ENCODE measurements around the gene RETREG3. TPM values are rescaled to one million over a fixed set of nuclear protein-coding genes. Genes with fewer than 3 reads are reported as not detected.

Gene RETREG3
- polyA plus RNA-seq, 1 of the 3 experiments (the other 2 are of a cell fraction), result 13.3 TPM

DNA sequence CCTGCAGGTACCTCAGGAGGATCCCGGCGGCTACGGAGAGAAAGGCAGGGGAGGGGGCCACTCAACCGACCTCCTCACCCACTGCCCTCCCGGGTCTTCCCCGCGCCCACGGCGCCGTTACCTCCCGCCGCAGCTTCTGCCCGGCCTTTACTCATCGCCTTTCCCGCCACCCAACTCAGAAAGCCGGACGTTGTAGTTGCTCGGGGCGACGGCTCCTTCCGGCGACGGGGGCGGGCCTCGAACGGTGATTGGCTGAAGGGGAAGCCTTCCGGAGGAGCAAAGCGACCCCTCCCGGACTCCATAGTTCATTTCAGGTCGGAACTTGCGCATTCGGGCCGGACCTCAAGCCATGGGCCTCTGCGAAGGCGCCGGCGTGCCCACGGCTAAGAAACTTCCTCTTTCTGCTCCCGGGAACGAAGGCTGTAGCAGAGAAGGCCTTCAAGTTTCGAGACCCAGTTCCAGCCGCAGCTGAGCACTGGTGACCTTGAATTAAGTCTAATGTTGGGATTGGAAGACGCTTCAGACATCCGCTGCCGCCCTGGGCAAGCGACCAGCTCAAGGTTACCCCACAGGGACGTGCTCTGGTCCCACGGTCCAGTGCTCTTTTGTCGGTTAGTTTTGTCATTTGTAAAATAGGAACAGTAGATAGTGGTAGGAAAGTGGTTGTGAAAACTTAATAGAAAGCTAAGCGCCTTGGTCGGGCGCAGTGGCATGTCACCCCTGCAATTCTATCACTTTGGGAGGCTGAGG lies 31.5 kb downstream of the RETREG3 start, which contains the start of gene PSMC3IP:
PSMC3IP (minus strand) TSS at position 198 of the 750 bp plus-strand sequence; CDS start at position 155, 43 bp downstream.
- Histone ChIP-seq H3K9ac (peak within 1 kb of the TSS; percentile 87), H3K4me2 (peak within 1 kb of the TSS; percentile 95), H2AFZ (ENCODE audit: low read depth) (peak within 1 kb of the TSS; percentile 61), H3K27me3 (ENCODE audit: insufficient read depth) (no peaks in the 10 kb centered on the region), H3K9me3 (no peaks in the 10 kb centered on the region), H3K4me3 (ENCODE audit: low read depth in 2 of 2, low read length in 1 of 2) (peak within 1 kb of the TSS; percentile 77 to 91), H3K79me2 (ENCODE audit: insufficient read depth) (peaks cover 55% of the 10 kb centered on the region), H3F3A (replicated peaks; ENCODE audit: insufficient read depth) (peaks cover 36% of the 10 kb centered on the region), H4K20me1 (ENCODE audit: insufficient read depth) (no peaks in the 10 kb centered on the region), H3K36me3 (replicated peaks in 1 of 2; ENCODE audit: control insufficient read depth in 1 of 2, insufficient read depth in 2 of 2, low read length in 1 of 2) (peaks cover 32 to 42% of the 10 kb centered on the region in 2 experiments), H3K27ac (ENCODE audit: low read depth in 2 of 2, low read length in 1 of 2) (peak within 1 kb of the TSS; percentile 80 to 89), H3K4me1 (ENCODE audit: control insufficient read depth in 1 of 2, insufficient read depth in 2 of 2, low read depth in 1 of 2, low read length in 1 of 2) (peaks cover 7 to 8% of the 10 kb centered on the region in 2 experiments; a peak in 2 of 4 replicates), H3K9me2 (no peaks in the 10 kb centered on the region)
- WGBS (ENCODE audit: low lambda C conversion rate), result 1% methylated on average over 31 of the region's 52 CpGs
- peak; percentile 53; the same call in 1 of the 2 replicates for TF ChIP-seq YY1 (IDR thresholded peaks at IDR 0.05; ENCODE audit: low read depth)
- TF ChIP-seq, protein P1, sequence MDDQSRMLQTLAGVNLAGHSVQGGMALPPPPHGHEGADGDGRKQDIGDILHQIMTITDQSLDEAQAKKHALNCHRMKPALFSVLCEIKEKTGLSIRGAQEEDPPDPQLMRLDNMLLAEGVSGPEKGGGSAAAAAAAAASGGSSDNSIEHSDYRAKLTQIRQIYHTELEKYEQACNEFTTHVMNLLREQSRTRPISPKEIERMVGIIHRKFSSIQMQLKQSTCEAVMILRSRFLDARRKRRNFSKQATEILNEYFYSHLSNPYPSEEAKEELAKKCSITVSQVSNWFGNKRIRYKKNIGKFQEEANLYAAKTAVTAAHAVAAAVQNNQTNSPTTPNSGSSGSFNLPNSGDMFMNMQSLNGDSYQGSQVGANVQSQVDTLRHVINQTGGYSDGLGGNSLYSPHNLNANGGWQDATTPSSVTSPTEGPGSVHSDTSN (IDR thresholded peaks at IDR 0.05), result 0 out of 2 replicates have a peak, but pooled peaks have one; percentile 9
- TF ChIP-seq REST (IDR thresholded peaks at IDR 0.05; ENCODE audit: low read depth, low read length), result no peak
- peak; percentile 58 for TF ChIP-seq ELF1 (IDR thresholded peaks at IDR 0.05)
- peak; percentile 97 for TF ChIP-seq SIN3A (IDR thresholded peaks at IDR 0.05; ENCODE audit: borderline replicate concordance, low read depth, low read length)
- TF ChIP-seq RFX5 (IDR thresholded peaks at IDR 0.05; ENCODE audit: low read length), result no peak
- peak; percentile 34; the same call in 1 of the 2 replicates for TF ChIP-seq IRF3 (IDR thresholded peaks at IDR 0.05; ENCODE audit: low read depth, low read length)
- TF ChIP-seq MXI1 (IDR thresholded peaks at IDR 0.05; ENCODE audit: low read depth, low read length), result peak; percentile 82
- TF ChIP-seq NRF1 (IDR thresholded peaks at IDR 0.05; ENCODE audit: low read depth, low read length), result peak; percentile 57
- TF ChIP-seq POLR2AphosphoS5 (IDR thresholded peaks at IDR 0.05; ENCODE audit: low read depth, low read length), result peak; percentile 88
- TF ChIP-seq EZH2phosphoT487 (IDR thresholded peaks at IDR 0.05; ENCODE audit: borderline replicate concordance, low read depth), result no peak
- TF ChIP-seq GABPA (IDR thresholded peaks at IDR 0.05; ENCODE audit: low read depth), result peak; percentile 92
- TF ChIP-seq, protein P2, sequence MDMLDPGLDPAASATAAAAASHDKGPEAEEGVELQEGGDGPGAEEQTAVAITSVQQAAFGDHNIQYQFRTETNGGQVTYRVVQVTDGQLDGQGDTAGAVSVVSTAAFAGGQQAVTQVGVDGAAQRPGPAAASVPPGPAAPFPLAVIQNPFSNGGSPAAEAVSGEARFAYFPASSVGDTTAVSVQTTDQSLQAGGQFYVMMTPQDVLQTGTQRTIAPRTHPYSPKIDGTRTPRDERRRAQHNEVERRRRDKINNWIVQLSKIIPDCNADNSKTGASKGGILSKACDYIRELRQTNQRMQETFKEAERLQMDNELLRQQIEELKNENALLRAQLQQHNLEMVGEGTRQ (IDR thresholded peaks at IDR 0.05; ENCODE audit: borderline replicate concordance, low read depth, low read length), result no peak
- 0 out of 4 replicates have a peak, but pooled peaks of 1 of the 2 experiments have one; percentile 15 for TF ChIP-seq EP300 (IDR thresholded peaks at IDR 0.05; ENCODE audit: borderline replicate concordance in 1 of 2, low read depth in 1 of 2, low read length in 1 of 2)
- TF ChIP-seq, protein P3, sequence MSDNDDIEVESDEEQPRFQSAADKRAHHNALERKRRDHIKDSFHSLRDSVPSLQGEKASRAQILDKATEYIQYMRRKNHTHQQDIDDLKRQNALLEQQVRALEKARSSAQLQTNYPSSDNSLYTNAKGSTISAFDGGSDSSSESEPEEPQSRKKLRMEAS (IDR thresholded peaks at IDR 0.05; ENCODE audit: low read depth), result peak; percentile 69
- TF ChIP-seq, protein P4, sequence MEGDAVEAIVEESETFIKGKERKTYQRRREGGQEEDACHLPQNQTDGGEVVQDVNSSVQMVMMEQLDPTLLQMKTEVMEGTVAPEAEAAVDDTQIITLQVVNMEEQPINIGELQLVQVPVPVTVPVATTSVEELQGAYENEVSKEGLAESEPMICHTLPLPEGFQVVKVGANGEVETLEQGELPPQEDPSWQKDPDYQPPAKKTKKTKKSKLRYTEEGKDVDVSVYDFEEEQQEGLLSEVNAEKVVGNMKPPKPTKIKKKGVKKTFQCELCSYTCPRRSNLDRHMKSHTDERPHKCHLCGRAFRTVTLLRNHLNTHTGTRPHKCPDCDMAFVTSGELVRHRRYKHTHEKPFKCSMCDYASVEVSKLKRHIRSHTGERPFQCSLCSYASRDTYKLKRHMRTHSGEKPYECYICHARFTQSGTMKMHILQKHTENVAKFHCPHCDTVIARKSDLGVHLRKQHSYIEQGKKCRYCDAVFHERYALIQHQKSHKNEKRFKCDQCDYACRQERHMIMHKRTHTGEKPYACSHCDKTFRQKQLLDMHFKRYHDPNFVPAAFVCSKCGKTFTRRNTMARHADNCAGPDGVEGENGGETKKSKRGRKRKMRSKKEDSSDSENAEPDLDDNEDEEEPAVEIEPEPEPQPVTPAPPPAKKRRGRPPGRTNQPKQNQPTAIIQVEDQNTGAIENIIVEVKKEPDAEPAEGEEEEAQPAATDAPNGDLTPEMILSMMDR (IDR thresholded peaks at IDR 0.05), result peak; percentile 52
- peak; percentile 82 for TF ChIP-seq CHD2 (IDR thresholded peaks at IDR 0.05; ENCODE audit: low read length, partially characterized antibody)
- peak; percentile 96 for DNase-seq
- POLR2A ChIA-PET, result interaction anchor here (0.8 to 3.1 kb wide), 14 partner anchors 8 to 246 kb away, joined by 3 to 63 read pairs (median 4); partner anchors contain the start of genes BECN1, CNTNAP1, MLX and PLEKHH3
- CTCF ChIA-PET, result interaction anchor here (0.7 to 8.3 kb wide), 61 partner anchors 10 to 421 kb away, joined by 3 to 221 read pairs (median 5); partner anchors contain the start of genes CCR10, CNTD1, CNTNAP1 and COA3
